Testis (tissue), 2 donors: ENCODE data around the gene PARL.

ENCODE experiments used
- CTCF ChIP-seq, 3 experiments: fragments of 450-650 bp in 2 of 3; fragments of 200-600 bp in 1 of 3; sonication (generic) in 1 of 3; IDR thresholded peaks; one replicate each; pipeline ENCODE4 v1.5.1; 2016 to 2019; ENCODE audit warnings: antibody characterized with exemption in 3 of 3, mild to moderate bottlenecking in 2 of 3, moderate library complexity in 1 of 3
- POLR2A ChIP-seq: fragments of 450-650 bp; IDR thresholded peaks from one replicate; pipeline ENCODE4 v1.6.1; 2017; ENCODE audit warnings: antibody characterized with exemption, mild to moderate bottlenecking, moderate library complexity

- TF ChIP-seq CTCF (IDR thresholded peaks at IDR 0.05) (no peak), POLR2A (no peak)
These were observed 9.3 kb downstream of the PARL start for GRCh38 chr3:183875411-183875810.
